Head of caudate nucleus (tissue), 42 donors: ENCODE results near the gene ALX4.

Source experiments
- DNase-seq, 42 donors: peaks; one replicate each; pipeline versions ENCODE4 v3.0.0 to v3.0.0-alpha.2; 2020 to 2021; ENCODE audit warnings: mixed read lengths in 7 of 42
- intact Hi-C: fragments of 100-400 bp; cut with DNase I; formaldehyde crosslinking; loops from one replicate; pipeline ENCODE4 v1.15.0; 2022

The ALX4 gene

GRCh38 chr11:44338698-44339529 lies 29.0 kb upstream of the ALX4 start:
- intact Hi-C loops: no loop called here
- no peak for DNase-seq

GRCh38 chr11:44338026-44338425 lies 28.1 kb upstream of the ALX4 start:
- DNase-seq: no peak
- intact Hi-C loops: no loop called here

- DNase-seq: no peak
- intact Hi-C loops: no loop called here
These were observed 26.0 kb upstream of the ALX4 start for GRCh38 chr11:44335919-44336318.

- no peak for DNase-seq
- intact Hi-C loops: no loop called here
These were observed 25.3 kb upstream of the ALX4 start for GRCh38 chr11:44335052-44335760.

GRCh38 chr11:44334356-44335004 lies 24.5 kb upstream of the ALX4 start:
- no peak for DNase-seq
- intact Hi-C loops: no loop called here

- no peak for DNase-seq
- intact Hi-C loops: no loop called here
These were observed 23.6 kb upstream of the ALX4 start for GRCh38 chr11:44333271-44334218.

GRCh38 chr11:44332665-44333064 lies 22.7 kb upstream of the ALX4 start:
- DNase-seq: no peak
- intact Hi-C loops: no loop called here

- intact Hi-C loops: no loop called here
- DNase-seq: no peak
These were observed 19.7 kb upstream of the ALX4 start for GRCh38 chr11:44329472-44330230.

GRCh38 chr11:44328138-44328660 lies 18.3 kb upstream of the ALX4 start:
- no peak for DNase-seq
- intact Hi-C loops: no loop called here

- intact Hi-C loops: no loop called here
- no peak for DNase-seq
These were observed 17.8 kb upstream of the ALX4 start for GRCh38 chr11:44327730-44328129.

GRCh38 chr11:44326615-44327475 lies 16.9 kb upstream of the ALX4 start:
- intact Hi-C loops: no loop called here
- no peak for DNase-seq

GRCh38 chr11:44325698-44326097 lies 15.8 kb upstream of the ALX4 start:
- no peak for DNase-seq
- intact Hi-C loops: no loop called here

- DNase-seq: no peak
- intact Hi-C loops: no loop called here
These were observed 15.0 kb upstream of the ALX4 start for GRCh38 chr11:44324749-44325525.

GRCh38 chr11:44324222-44324621 lies 14.3 kb upstream of the ALX4 start:
- intact Hi-C loops: no loop called here
- DNase-seq: no peak

GRCh38 chr11:44322243-44322642 lies 12.3 kb upstream of the ALX4 start:
- intact Hi-C loops: no loop called here
- no peak for DNase-seq

- no peak for DNase-seq
These were observed 11.1 kb upstream of the ALX4 start for GRCh38 chr11:44321059-44321458.

More at GRCh38 chr11:44321059-44321458, 11.1 kb upstream of the ALX4 start:
- intact Hi-C loops: no loop called here
